ENCODE results near the gene HOXC11. TPM values are rescaled to one million over a fixed set of nuclear protein-coding genes. Genes with fewer than 3 reads are reported as not detected.

Gene HOXC11
- total RNA-seq, 4 donors from 2014 or later = 0.69 to 3.3 TPM; not detected in 2

DNA sequence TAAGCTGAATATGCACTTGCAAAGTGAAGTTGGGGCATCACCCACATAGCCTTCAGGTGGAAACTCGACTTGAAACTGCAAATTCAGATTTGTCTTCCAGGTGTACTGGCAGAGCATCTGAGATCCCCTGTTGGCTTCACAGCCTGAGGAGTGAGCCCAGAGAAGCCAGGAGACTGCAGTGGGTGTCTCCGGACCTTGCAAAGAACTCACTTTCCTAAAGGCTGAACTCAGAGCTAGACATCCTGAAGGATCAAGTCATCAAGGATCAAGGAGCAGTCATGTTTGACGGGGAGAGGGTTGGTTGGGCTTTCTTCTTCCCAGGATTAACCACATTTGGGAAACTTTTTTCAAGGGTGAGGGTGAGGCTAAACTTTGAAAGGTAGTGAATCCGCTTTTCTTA, 43.4 kb upstream of the HOXC11 start:
- intact Hi-C loops (cut with DNase I; ENCODE audit: low total_unique reads) = no loop called here
- no peak for DNase-seq
- no peak overlapping the region for H3K4me3 ChIP-seq
- H3K4me1 ChIP-seq = no peaks in the 10 kb centered on the region
- no peaks in the 10 kb centered on the region for H3K36me3 ChIP-seq
- H3K9me3 ChIP-seq = no peaks in the 10 kb centered on the region
- H3K27me3 ChIP-seq = peaks cover 21 to 84% of the 10 kb centered on the region in 2 donors
- TF ChIP-seq POLR2A (IDR thresholded peaks at IDR 0.05) = no peak
- TF ChIP-seq, protein P1, sequence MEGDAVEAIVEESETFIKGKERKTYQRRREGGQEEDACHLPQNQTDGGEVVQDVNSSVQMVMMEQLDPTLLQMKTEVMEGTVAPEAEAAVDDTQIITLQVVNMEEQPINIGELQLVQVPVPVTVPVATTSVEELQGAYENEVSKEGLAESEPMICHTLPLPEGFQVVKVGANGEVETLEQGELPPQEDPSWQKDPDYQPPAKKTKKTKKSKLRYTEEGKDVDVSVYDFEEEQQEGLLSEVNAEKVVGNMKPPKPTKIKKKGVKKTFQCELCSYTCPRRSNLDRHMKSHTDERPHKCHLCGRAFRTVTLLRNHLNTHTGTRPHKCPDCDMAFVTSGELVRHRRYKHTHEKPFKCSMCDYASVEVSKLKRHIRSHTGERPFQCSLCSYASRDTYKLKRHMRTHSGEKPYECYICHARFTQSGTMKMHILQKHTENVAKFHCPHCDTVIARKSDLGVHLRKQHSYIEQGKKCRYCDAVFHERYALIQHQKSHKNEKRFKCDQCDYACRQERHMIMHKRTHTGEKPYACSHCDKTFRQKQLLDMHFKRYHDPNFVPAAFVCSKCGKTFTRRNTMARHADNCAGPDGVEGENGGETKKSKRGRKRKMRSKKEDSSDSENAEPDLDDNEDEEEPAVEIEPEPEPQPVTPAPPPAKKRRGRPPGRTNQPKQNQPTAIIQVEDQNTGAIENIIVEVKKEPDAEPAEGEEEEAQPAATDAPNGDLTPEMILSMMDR (IDR thresholded peaks at IDR 0.05) = no peak
- H3K27ac ChIP-seq = no peak overlapping the region

DNA sequence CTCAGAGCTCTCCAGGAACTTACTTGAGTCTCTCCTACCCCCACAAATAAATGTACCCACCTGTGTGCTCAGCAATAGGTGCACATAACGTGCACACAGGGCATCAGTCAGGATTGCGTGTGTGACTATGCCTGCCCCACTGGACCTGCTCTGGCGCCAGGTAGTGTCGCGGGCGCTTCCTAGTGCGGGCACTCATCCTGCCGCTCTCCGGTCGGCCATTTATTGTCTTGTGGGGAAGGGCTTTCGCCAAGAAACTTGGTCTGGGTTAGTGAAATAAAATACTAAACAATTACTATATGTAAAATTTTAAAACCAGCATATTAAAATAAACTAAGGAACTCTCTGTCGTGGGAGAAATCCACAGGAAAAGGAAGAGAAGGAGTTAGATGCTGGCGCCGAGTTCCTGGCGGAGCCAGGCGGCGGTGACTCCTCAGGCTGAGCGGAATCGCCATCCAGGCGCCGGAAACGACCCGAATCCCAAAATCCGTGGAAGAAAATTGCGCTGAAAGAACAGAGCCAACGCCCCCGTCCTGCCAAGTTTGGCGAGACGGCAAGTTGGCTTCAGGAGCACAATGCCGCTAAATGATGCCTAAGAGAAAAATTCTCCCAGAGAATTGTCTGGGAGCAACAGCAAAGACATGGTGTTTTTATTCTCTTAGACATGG, 42.2 kb upstream of the HOXC11 start:
- Histone ChIP-seq H3K4me1 (no peaks in the 10 kb centered on the region), H3K9me3 (no peaks in the 10 kb centered on the region), H3K27me3 (peaks cover 20 to 94% of the 10 kb centered on the region in 2 donors), H3K36me3 (no peaks in the 10 kb centered on the region), H3K4me3 (no peak overlapping the region), H3K27ac (no peak overlapping the region)
- no peak for DNase-seq
- TF ChIP-seq POLR2A (IDR thresholded peaks at IDR 0.05) = no peak
- TF ChIP-seq, protein P1 (IDR thresholded peaks at IDR 0.05) = no peak
- intact Hi-C loops (cut with DNase I; ENCODE audit: low total_unique reads) = no loop called here

DNA sequence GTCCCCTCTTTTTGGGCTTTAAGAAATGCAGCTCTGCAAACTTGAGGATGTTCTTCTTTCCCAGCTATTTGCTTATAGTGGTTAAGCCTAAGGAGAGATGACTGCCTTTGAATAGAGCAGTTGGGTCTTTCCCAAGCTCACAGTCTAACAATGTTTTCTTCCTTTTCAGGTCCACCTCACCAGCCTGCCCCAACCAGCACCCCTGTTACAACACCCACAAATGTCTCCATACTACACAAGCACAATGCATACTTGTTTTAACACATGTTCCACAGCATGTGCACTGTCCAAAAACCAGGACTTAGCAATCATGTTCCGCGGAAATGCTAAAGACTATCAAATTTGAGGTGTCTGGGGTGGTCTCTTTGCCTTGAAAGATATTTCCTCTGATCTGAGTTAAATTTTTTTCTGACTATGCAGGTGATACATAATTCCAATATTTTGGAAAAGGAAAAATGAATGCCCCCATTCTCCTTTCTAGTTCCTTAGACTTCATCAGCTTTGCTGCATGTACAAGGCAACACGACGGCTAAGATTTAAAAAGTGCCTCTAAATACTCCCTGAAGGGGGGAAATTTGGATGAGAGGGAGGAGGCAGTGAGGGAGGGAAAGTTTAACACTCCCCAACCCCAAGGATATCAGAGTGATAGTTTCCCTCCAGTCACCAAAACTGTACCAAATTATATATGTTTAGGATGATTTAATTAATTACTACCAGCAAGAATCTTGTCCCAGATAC, 40.9 kb upstream of the HOXC11 start:
- H3K27me3 ChIP-seq = peaks cover 18 to 95% of the 10 kb centered on the region in 2 donors

DNA sequence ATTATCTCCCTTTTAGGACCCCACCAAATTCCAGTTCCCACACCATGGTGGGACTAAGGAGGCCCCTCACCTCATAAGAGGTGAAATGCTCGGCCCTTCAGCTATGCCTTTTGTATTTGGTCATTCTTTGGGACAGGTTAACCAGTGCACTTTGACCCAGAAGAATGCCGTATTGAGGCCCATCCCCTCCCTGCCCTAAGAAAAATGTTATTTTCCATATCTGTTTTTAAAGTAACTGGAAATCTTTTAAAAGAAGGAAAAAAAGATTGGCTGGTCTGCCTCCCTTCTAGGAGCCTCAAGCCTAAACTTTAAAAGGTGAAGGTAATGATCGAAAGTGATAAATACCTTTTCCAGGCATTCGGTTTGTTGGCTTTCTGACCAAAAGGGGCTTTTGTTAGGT, 40.0 kb upstream of the HOXC11 start:
- H3K4me3 ChIP-seq = no peak overlapping the region
- TF ChIP-seq, protein P1 (IDR thresholded peaks at IDR 0.05) = no peak
- no peak for TF ChIP-seq POLR2A (IDR thresholded peaks at IDR 0.05)
- DNase-seq = no peak
- intact Hi-C loops (cut with DNase I; ENCODE audit: low total_unique reads) = no loop called here
- peaks cover 20 to 96% of the 10 kb centered on the region in 2 donors for H3K27me3 ChIP-seq
- H3K9me3 ChIP-seq = no peaks in the 10 kb centered on the region
- H3K27ac ChIP-seq = no peak overlapping the region
- H3K36me3 ChIP-seq = no peaks in the 10 kb centered on the region
- no peaks in the 10 kb centered on the region for H3K4me1 ChIP-seq

More for the DNA sequence above, 40.9 kb upstream of the HOXC11 start:
- DNase-seq = no peak
- Histone ChIP-seq H3K9me3 (no peaks in the 10 kb centered on the region), H3K27ac (no peak overlapping the region), H3K4me1 (no peaks in the 10 kb centered on the region), H3K36me3 (no peaks in the 10 kb centered on the region), H3K4me3 (no peak overlapping the region)
- intact Hi-C loops (cut with DNase I; ENCODE audit: low total_unique reads) = no loop called here
- no peak for TF ChIP-seq POLR2A (IDR thresholded peaks at IDR 0.05)
- TF ChIP-seq, protein P1 (IDR thresholded peaks at IDR 0.05) = no peak
